HCT116 (cell line): Measurements from ENCODE around the gene CYB5A. TPM values are rescaled to one million over a fixed set of nuclear protein-coding genes. Genes with fewer than 3 reads are reported as not detected.

Experiments used
- ATAC-seq: fragments of 200-7000 bp; cut with Tn5 transposase; 2 replicates; pipeline ENCODE4 v1.9.1; 2020; ENCODE audit warnings: mild to moderate bottlenecking, moderate library complexity
- BruUV-seq: library from RNA; stranded (reverse); fragments of 400-500 nt; replicated peaks from 2 replicates; lab custom pipeline; 2021; lab: Mats Ljungman, UMichigan
- CTCF ChIA-PET: fragments of 300-600 bp; sonication (Branson Sonifier 250); formaldehyde crosslinking; loops from one replicate; lab custom pipeline; 2021; ENCODE audit warnings: antibody characterized with exemption; lab: Charles Lee
- POLR2A ChIA-PET: fragments of 300-600, 350-600 bp; sonication (Branson Sonifier 250); formaldehyde crosslinking; loops from one replicate; lab custom pipeline; 2021; ENCODE audit warnings: antibody characterized with exemption; lab: Charles Lee
- RAD21 ChIA-PET, 2 experiments: fragments of 300-600 bp; sonication (Branson Sonifier 250); formaldehyde crosslinking; loops; one replicate each; lab custom pipeline; 2023; ENCODE audit warnings: low total read pairs in 2 of 2; ENCODE audit not compliant: uncharacterized antibody in 2 of 2, unreplicated experiment in 2 of 2, low non-redundant PET in 1 of 2; lab: Charles Lee
- DNase-seq: peaks from one replicate; pipeline ENCODE4 v3.0.0-alpha.2; 2010; ENCODE audit warnings: low read depth, low spot score
- H2AFZ ChIP-seq: fragments of 200-600 bp; shearing (Covaris generic), sonication (generic); 2 replicates; pipeline ENCODE4 v1.6.1; 2017; ENCODE audit warnings: low read depth, mixed run types, mixed read lengths, antibody characterized with exemption, low read length; ENCODE audit not compliant: poor library complexity, severe bottlenecking
- H3K27ac ChIP-seq: 2 replicates; pipeline ENCODE4 v1.5.1; 2012; ENCODE audit warnings: low read depth, low read length
- H3K27me3 ChIP-seq: fragments of 200-600 bp; sonication (generic); 2 replicates; pipeline ENCODE4 v1.6.1; 2016; ENCODE audit warnings: mixed run types, low read length, mixed read lengths; ENCODE audit not compliant: insufficient read depth
- H3K36me3 ChIP-seq, 2 experiments: fragments of 200-500 bp in 1 of 2; fragments of 200-600 bp in 1 of 2; sonication (Bioruptor generic) in 1 of 2; sonication (generic) in 1 of 2; 2 replicates each; pipeline versions ENCODE4 v1.5.1 to v1.6.1; 2014 to 2016; ENCODE audit warnings: low read length in 2 of 2, inconsistent platforms in 1 of 2, mixed read lengths in 1 of 2, mixed run types in 1 of 2; ENCODE audit not compliant: insufficient read depth in 2 of 2, control insufficient read depth in 1 of 2
- H3K4me1 ChIP-seq, 2 experiments: fragments of 200-600 bp in 1 of 2; sonication (generic) in 1 of 2; 2 replicates each; pipeline versions ENCODE4 v1.5.1 to v1.6.1; 2012 to 2017; ENCODE audit warnings: low read length in 2 of 2, inconsistent platforms in 1 of 2, mild to moderate bottlenecking in 1 of 2, mixed read lengths in 1 of 2, mixed run types in 1 of 2, moderate library complexity in 1 of 2; ENCODE audit not compliant: insufficient read depth in 2 of 2, control insufficient read depth in 1 of 2
- H3K4me2 ChIP-seq: fragments of 200-600 bp; sonication (generic); 2 replicates; pipeline ENCODE4 v1.6.1; 2017; ENCODE audit warnings: mixed run types, low read length, mixed read lengths
- H3K4me3 ChIP-seq, 2 experiments: fragments of 200-600 bp in 1 of 2; sonication (generic) in 1 of 2; replicated peaks in 1 of 2; 2 replicates each; pipeline ENCODE4 v1.5.1; 2011 to 2016; ENCODE audit warnings: low read length in 2 of 2, control low read depth in 1 of 2, low read depth in 1 of 2, mild to moderate bottlenecking in 1 of 2, mixed read lengths in 1 of 2, mixed run types in 1 of 2
- H3K79me2 ChIP-seq: fragments of 200-600 bp; sonication (generic); 2 replicates; pipeline ENCODE4 v1.6.1; 2017; ENCODE audit warnings: mild to moderate bottlenecking, mixed run types, low read length, moderate library complexity, mixed read lengths; ENCODE audit not compliant: insufficient read depth
- H3K9ac ChIP-seq: fragments of 200-600 bp; sonication (generic); 2 replicates; pipeline ENCODE4 v1.6.1; 2016; ENCODE audit warnings: low read length, mixed read lengths
- H3K9me2 ChIP-seq: fragments of 200-600 bp; sonication (generic), shearing (Covaris generic); 2 replicates; pipeline ENCODE4 v1.6.1; 2017; ENCODE audit warnings: mixed run types, mild to moderate bottlenecking, moderate library complexity; ENCODE audit not compliant: insufficient read depth
- H3K9me3 ChIP-seq, 2 experiments: fragments of 200-500 bp in 1 of 2; fragments of 200-600 bp in 1 of 2; sonication (Bioruptor generic) in 1 of 2; sonication (generic) in 1 of 2; 2 replicates each; pipeline ENCODE4 v1.6.1; 2014 to 2017; ENCODE audit warnings: low read length in 2 of 2, mixed read lengths in 2 of 2, inconsistent platforms in 1 of 2, low read depth in 1 of 2, mild to moderate bottlenecking in 1 of 2, mixed run types in 1 of 2, moderate library complexity in 1 of 2; ENCODE audit not compliant: control insufficient read depth in 1 of 2, insufficient read depth in 1 of 2
- H4K20me1 ChIP-seq: fragments of 200-600 bp; sonication (generic), shearing (Covaris generic); 2 replicates; pipeline ENCODE4 v1.6.1; 2017; ENCODE audit warnings: mixed run types, mild to moderate bottlenecking, moderate library complexity; ENCODE audit not compliant: insufficient read depth
- EGR1 ChIP-seq: IDR thresholded peaks from 2 replicates; pipeline ENCODE4 v1.6.1; 2012; ENCODE audit warnings: low read depth
- EZH2 ChIP-seq: fragments of 200-600 bp; sonication (generic); IDR thresholded peaks from 2 replicates; pipeline ENCODE4 v1.6.1; 2017; ENCODE audit warnings: antibody characterized with exemption, mixed run types
- RAD21 ChIP-seq: IDR thresholded peaks from 2 replicates; pipeline ENCODE4 v1.6.1; 2012; ENCODE audit warnings: low read depth, mild to moderate bottlenecking
- SRF ChIP-seq: IDR thresholded peaks from 2 replicates; pipeline ENCODE4 v1.6.1; 2012; ENCODE audit warnings: low read depth
- YY1 ChIP-seq: IDR thresholded peaks from 2 replicates; pipeline ENCODE4 v1.6.1; 2011; ENCODE audit warnings: low read length, low read depth, moderate library complexity, mild to moderate bottlenecking; ENCODE audit not compliant: insufficient replicate concordance; ENCODE audit errors: extremely low read depth
- ZBTB33 ChIP-seq: IDR thresholded peaks from 2 replicates; pipeline ENCODE4 v1.6.1; 2011; ENCODE audit warnings: mild to moderate bottlenecking, low read length, moderate library complexity; ENCODE audit not compliant: insufficient replicate concordance; ENCODE audit errors: extremely low read depth
- ZNF274 ChIP-seq: fragments of 200-500 bp; sonication (Bioruptor generic); IDR thresholded peaks from 2 replicates; pipeline ENCODE4 v1.6.1; 2014; ENCODE audit warnings: mild to moderate bottlenecking, low read depth, low read length, inconsistent platforms
- intact Hi-C: fragments of 100-400 bp; cut with micrococcal nuclease; formaldehyde crosslinking; loops from 2 replicates; pipeline ENCODE4 v1.10.0; 2022
- total RNA-seq: library from RNA; stranded (reverse); gene quantifications from one replicate; pipeline ENCODE4 v1.2.1, GENCODE V29; 2021; ENCODE audit not compliant: unreplicated experiment

CYB5A gene
- total RNA-seq, 1 experiment from 2014 or later, result 37.7 TPM

DNA sequence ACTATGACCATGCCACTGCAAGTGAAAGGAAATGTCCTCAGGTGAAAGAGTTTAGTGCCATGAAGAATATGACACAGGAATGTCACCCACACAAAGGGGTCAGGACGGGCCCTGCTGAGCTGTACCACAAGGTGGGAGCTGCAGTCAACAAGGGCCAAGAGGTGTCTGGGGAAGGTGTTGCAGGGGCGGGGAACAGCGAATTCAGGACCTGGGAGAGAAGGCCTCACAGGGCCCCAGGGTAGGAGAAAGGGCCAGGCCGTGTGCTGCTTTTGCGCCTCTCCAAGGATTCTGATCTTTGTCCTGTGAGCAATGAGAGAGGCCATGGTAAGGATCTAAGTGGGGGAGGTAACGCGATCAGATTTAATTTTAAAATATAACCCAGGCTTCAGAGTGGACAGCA, 23.6 kb downstream of the CYB5A start:
- POLR2A ChIA-PET, result no interaction called here
- H3K9me3 ChIP-seq, result no peaks in the 10 kb centered on the region
- RAD21 ChIA-PET, result no interaction called here
- H2AFZ ChIP-seq, result no peak overlapping the region
- BruUV-seq, result no TSS peak
- no peaks in the 10 kb centered on the region for H3K4me1 ChIP-seq
- H4K20me1 ChIP-seq, result no peaks in the 10 kb centered on the region
- no peaks in the 10 kb centered on the region for H3K36me3 ChIP-seq
- no peaks in the 10 kb centered on the region for H3K27me3 ChIP-seq
- H3K4me3 ChIP-seq, result no peak overlapping the region
- H3K4me2 ChIP-seq, result no peak overlapping the region
- intact Hi-C loops, result no loop called here
- TF ChIP-seq YY1 (no peak), SRF (no peak), RAD21 (no peak), ZNF274 (no peak), EZH2 (no peak)
- no peaks in the 10 kb centered on the region for H3K79me2 ChIP-seq
- no peak overlapping the region for H3K27ac ChIP-seq
- no peak overlapping the region for H3K9ac ChIP-seq
- no peak for ATAC-seq
- CTCF ChIA-PET, result no interaction called here
- H3K9me2 ChIP-seq, result no peaks in the 10 kb centered on the region
- no peak for DNase-seq

- ATAC-seq (no peak), DNase-seq (no peak)
- no peak overlapping the region for H3K9ac ChIP-seq
- H3K27ac ChIP-seq, result no peak overlapping the region
- BruUV-seq, result no TSS peak
- no peak overlapping the region for H2AFZ ChIP-seq
- no peaks in the 10 kb centered on the region for H3K9me2 ChIP-seq
- CTCF ChIA-PET, result no interaction called here
- RAD21 ChIA-PET, result no interaction called here
- no peak for TF ChIP-seq EGR1
- no peak for TF ChIP-seq ZBTB33
- H4K20me1 ChIP-seq, result no peaks in the 10 kb centered on the region
- H3K27me3 ChIP-seq, result no peaks in the 10 kb centered on the region
- H3K9me3 ChIP-seq, result no peaks in the 10 kb centered on the region
- H3K4me3 ChIP-seq, result no peak overlapping the region
- no peaks in the 10 kb centered on the region for H3K4me1 ChIP-seq
- intact Hi-C loops, result no loop called here
- H3K36me3 ChIP-seq, result no peaks in the 10 kb centered on the region
- no peaks in the 10 kb centered on the region for H3K79me2 ChIP-seq
- no peak overlapping the region for H3K4me2 ChIP-seq
- POLR2A ChIA-PET, result no interaction called here
Observed at GRCh38 chr18:74266161-74266560, 25.6 kb downstream of the CYB5A start.
